Osteoblast (primary cell): ENCODE measurements around the gene ZNF358. TPM values are rescaled to one million over a fixed set of nuclear protein-coding genes. Genes with fewer than 3 reads are reported as not detected.

Experiments
- DNase-seq: peaks from one replicate; pipeline ENCODE4 v3.0.0; 2011; ENCODE audit warnings: low spot score, mixed read lengths; ENCODE audit not compliant: insufficient read length; ENCODE audit errors: missing footprints
- H2AFZ ChIP-seq: 2 replicates; pipeline ENCODE4 v1.6.0; 2011; ENCODE audit warnings: mild to moderate bottlenecking, low read length
- H3K27ac ChIP-seq: 2 replicates; pipeline ENCODE4 v1.5.1; 2011; ENCODE audit warnings: mild to moderate bottlenecking, low read depth, low read length, moderate library complexity
- H3K27me3 ChIP-seq: 2 replicates; pipeline ENCODE4 v1.6.0; 2012; ENCODE audit warnings: mild to moderate bottlenecking, control low read depth, inconsistent platforms, low read length, moderate library complexity; ENCODE audit not compliant: insufficient read depth
- H3K36me3 ChIP-seq: 2 replicates; pipeline ENCODE4 v1.5.1; 2011; ENCODE audit warnings: mild to moderate bottlenecking, low read length, control low read depth, moderate library complexity; ENCODE audit not compliant: insufficient read depth
- H3K4me1 ChIP-seq: 2 replicates; pipeline ENCODE4 v1.5.1; 2011; ENCODE audit warnings: mild to moderate bottlenecking, low read length, control low read depth, moderate library complexity; ENCODE audit not compliant: insufficient read depth
- H3K4me2 ChIP-seq: 2 replicates; pipeline ENCODE4 v1.6.0; 2011; ENCODE audit warnings: mild to moderate bottlenecking, low read length; ENCODE audit not compliant: insufficient read depth
- H3K4me3 ChIP-seq: fragments of 200-600 bp; sonication (generic); 3 replicates; pipeline ENCODE4 v1.5.1; 2012; ENCODE audit warnings: mild to moderate bottlenecking, low read length, inconsistent platforms; ENCODE audit not compliant: insufficient read depth
- H3K79me2 ChIP-seq: 2 replicates; pipeline ENCODE4 v1.6.0; 2012; ENCODE audit warnings: mild to moderate bottlenecking, low read length, control low read depth, inconsistent platforms; ENCODE audit not compliant: insufficient read depth
- H3K9me3 ChIP-seq: 2 replicates; pipeline ENCODE4 v1.5.1; 2011; ENCODE audit warnings: low read depth, low read length, control low read depth
- H4K20me1 ChIP-seq: 2 replicates; pipeline ENCODE4 v1.6.0; 2012; ENCODE audit warnings: mild to moderate bottlenecking, low read length, control low read depth; ENCODE audit not compliant: insufficient read depth
- total RNA-seq: library from RNA; depleted of rRNA; stranded (reverse); fragments of >200 nt; gene quantifications from 2 replicates; pipeline ENCODE4 v1.2.3, GENCODE V29; 2012
- TF ChIP-seq, protein P1 (sequence below): IDR thresholded peaks from 2 replicates; pipeline ENCODE4 v1.5.1; 2011; ENCODE audit warnings: mild to moderate bottlenecking, low read depth, low read length, moderate library complexity; ENCODE audit errors: extremely low read depth

Gene ZNF358
- total RNA-seq, 1 donor, result 26.1 TPM

DNA sequence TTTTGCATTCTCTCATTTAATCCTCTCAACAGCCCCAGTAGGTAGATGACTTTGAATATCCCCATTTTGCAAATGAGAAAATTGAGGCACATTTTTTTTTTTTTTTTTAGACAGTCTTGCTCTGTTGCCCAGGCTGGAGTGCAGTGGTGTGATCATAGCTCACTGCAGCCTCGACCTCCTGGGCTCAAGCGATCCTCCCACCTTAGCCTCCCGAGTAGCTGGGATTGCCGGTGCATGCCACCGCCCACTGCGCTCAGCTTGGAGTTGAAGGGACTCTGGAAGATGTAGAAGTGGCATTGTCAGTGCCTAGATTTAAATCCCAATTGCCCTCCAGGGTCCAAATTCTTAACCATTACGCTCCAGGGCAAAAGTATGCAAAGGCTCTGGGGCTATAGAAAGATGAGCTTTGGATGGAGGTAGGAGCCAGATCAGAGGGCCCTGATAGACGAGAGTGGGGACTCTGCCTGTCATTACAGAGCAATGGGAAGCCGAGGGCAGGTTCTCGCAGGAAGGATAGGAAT, 5.7 kb downstream of the ZNF358 start:
- TF ChIP-seq, protein P1, sequence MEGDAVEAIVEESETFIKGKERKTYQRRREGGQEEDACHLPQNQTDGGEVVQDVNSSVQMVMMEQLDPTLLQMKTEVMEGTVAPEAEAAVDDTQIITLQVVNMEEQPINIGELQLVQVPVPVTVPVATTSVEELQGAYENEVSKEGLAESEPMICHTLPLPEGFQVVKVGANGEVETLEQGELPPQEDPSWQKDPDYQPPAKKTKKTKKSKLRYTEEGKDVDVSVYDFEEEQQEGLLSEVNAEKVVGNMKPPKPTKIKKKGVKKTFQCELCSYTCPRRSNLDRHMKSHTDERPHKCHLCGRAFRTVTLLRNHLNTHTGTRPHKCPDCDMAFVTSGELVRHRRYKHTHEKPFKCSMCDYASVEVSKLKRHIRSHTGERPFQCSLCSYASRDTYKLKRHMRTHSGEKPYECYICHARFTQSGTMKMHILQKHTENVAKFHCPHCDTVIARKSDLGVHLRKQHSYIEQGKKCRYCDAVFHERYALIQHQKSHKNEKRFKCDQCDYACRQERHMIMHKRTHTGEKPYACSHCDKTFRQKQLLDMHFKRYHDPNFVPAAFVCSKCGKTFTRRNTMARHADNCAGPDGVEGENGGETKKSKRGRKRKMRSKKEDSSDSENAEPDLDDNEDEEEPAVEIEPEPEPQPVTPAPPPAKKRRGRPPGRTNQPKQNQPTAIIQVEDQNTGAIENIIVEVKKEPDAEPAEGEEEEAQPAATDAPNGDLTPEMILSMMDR, result no peak
- Histone ChIP-seq H3K79me2 (peaks cover 12% of the 10 kb centered on the region), H3K36me3 (peaks cover 7% of the 10 kb centered on the region), H3K27me3 (no peaks in the 10 kb centered on the region), H3K4me2 (peak overlapping the region; percentile 100), H2AFZ (peak overlapping the region; percentile 94), H4K20me1 (no peaks in the 10 kb centered on the region), H3K4me3 (peak overlapping the region; percentile 81), H3K27ac (peak overlapping the region; percentile 36), H3K9me3 (no peaks in the 10 kb centered on the region), H3K4me1 (peaks cover 16% of the 10 kb centered on the region)
- DNase-seq, result no peak

DNA sequence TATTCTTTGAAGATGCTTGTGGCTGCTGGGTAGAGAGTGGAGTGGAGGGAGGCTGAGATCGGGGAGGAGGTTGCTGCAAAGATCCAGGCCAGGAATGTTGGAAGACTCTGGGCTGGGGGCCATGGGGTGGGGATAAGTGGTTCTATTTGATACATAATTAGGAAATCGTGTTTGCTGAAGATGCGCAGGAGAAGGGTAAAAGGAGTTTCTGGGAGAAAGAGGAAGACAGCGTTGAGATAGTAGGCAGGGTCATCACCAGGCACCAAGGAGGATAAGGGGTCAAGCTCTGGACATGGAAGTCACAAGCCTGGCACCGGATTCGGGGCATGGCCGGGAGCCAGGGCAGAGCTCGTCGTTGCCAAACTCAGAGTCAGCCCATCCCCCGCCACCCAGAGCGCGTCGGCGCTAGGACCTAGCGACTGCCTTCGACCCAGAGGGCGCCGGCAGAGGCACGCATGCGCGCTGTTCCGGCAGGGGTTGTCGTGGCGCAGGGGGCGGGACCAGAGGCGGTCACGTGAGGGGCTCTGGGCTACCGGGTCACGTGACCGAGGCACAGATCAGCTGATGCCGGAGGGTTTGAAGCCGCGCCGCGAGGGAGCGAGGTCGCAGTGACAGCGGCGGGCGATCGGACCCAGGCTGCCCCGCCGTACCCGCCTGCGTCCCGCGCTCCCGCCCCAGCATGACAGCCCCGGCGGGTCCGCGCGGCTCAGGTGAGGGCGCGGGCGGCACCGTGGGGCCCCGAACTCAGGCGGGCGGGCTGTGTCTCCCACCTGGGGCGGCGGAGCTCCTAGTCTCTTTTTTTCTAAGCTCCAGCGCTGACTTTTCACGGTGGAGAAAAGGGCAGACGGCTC, 6.4 kb downstream of the ZNF358 start, which contains the start of gene MCOLN1:
Gene MCOLN1 (plus strand): TSS at position 553 of the 851 bp plus-strand sequence. CDS start 127 bp downstream, at position 680.
- H3K27ac ChIP-seq, result peak within 1 kb of the TSS; percentile 36
- no peaks in the 10 kb centered on the region for H4K20me1 ChIP-seq
- H3K9me3 ChIP-seq, result no peaks in the 10 kb centered on the region
- H3K4me3 ChIP-seq, result peak within 1 kb of the TSS; percentile 81
- TF ChIP-seq, protein P1, result no peak
- peaks cover 7% of the 10 kb centered on the region for H3K36me3 ChIP-seq
- DNase-seq, result peak; percentile 100
- no peaks in the 10 kb centered on the region for H3K27me3 ChIP-seq
- H3K4me2 ChIP-seq, result peak within 1 kb of the TSS; percentile 100
- H3K4me1 ChIP-seq, result peaks cover 12% of the 10 kb centered on the region
- H3K79me2 ChIP-seq, result peaks cover 8% of the 10 kb centered on the region
- peak within 1 kb of the TSS; percentile 94 for H2AFZ ChIP-seq

DNA sequence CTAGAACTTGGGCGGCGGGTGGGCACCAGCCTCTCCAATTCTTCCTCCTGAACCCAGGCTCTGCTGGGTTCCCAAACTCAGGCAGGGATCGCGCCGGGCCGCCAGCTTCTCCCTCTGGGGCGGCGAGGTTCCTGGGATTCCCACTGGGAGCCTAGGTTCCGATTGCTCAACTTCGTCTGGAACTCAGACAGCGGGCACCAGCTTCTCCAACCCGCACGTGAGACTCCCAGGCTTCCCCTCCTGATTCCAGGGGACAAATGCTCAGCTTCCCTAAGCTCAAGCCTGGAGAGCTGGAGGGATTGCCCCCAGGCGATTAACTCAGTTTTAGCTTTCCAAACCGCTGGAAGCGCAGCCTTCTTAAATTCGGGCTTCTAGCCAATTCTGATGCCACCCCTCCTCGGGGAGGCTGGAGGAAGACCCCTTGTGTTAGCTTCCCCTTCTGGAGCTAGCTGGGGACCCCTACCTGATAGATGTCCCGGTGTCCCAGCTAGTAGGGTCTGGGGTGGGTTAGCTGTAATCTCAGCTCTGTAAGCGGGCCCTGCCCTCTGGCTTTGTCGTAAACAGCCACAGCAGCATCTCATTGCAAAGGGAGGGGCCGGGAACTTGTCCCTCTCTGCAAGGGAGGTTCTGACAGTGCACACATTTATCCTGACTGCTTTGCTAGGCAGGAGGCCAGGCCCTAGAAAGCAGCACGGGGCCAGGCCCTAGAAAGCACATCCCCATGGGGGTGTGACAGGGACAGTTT, 7.2 kb downstream of the ZNF358 start:
- Histone ChIP-seq H3K4me2 (peak overlapping the region; percentile 100), H3K4me1 (peaks cover 12% of the 10 kb centered on the region), H4K20me1 (no peaks in the 10 kb centered on the region), H3K9me3 (no peaks in the 10 kb centered on the region), H3K27ac (peak overlapping the region; percentile 7), H3K4me3 (peak overlapping the region; percentile 81), H2AFZ (peak overlapping the region; percentile 27), H3K79me2 (peaks cover 8% of the 10 kb centered on the region), H3K36me3 (peaks cover 7% of the 10 kb centered on the region), H3K27me3 (no peaks in the 10 kb centered on the region)
- TF ChIP-seq, protein P1, result no peak
- peak; percentile 95 for DNase-seq
